ENCODE measurements around the gene COPS7B. TPM values are rescaled to one million over a fixed set of nuclear protein-coding genes. Genes with fewer than 3 reads are reported as not detected.

COPS7B gene
- total RNA-seq (2013; cell fraction: nucleolus; rRNA removed), result 55.7 and 60.4 TPM in 2 replicates
- 30.6 and 40.2 TPM in 2 replicates for total RNA-seq (2014; rRNA removed)
- total RNA-seq (2014; rRNA removed; fragmentation: Illumina TruSeq; extraction: Trizol), result 17.6 and 18.0 TPM in 2 replicates
- total RNA-seq (2021), result 37.1 and 40.6 TPM in 2 replicates
- polyA plus RNA-seq (2011; ENCODE audit: low read depth), result 21.9 TPM
- 46.6 and 58.8 TPM in 2 replicates for polyA plus RNA-seq (2011; rRNA removed)
- 60.4 and 61.3 TPM in 2 replicates for polyA plus RNA-seq (2011; cell fraction: cytosol; rRNA removed)
- 87.3 and 94.7 TPM in 2 replicates for polyA plus RNA-seq (2011; cell fraction: nucleus; rRNA removed)
- polyA plus RNA-seq (2012), result 23.0 and 28.6 TPM in 2 replicates
- polyA plus RNA-seq (2014; fragmentation: Illumina TruSeq; extraction: Trizol), result 28.5 and 39.0 TPM in 2 replicates
- 1 to 10 TPM; 6.3 to 9.6 TPM for polyA plus RNA-seq (2014; fragmentation: Nextera tagmentation; extraction: Ambion mirVana)
- 46.6 and 50.3 TPM in 2 replicates for polyA plus RNA-seq (2014; rRNA removed)
- 10 to 100 TPM; 42.8 to 44.1 TPM for polyA plus RNA-seq (2016; fragmentation: Nextera tagmentation; extraction: Ambion mirVana)
- polyA minus RNA-seq (2011; rRNA and poly(A)+ RNA removed), result 33.9 and 37.1 TPM in 2 replicates
- 17.0 and 17.6 TPM in 2 replicates for polyA minus RNA-seq (2011; cell fraction: cytosol; rRNA and poly(A)+ RNA removed)
- 18.7 and 28.3 TPM in 2 replicates for polyA minus RNA-seq (2011; cell fraction: nucleus; rRNA and poly(A)+ RNA removed)
- percentile 79 among the genes with signal in this experiment for Bru-seq, nascent RNA
- percentile 87 among the genes with signal in this experiment for BruChase-seq, experiment 1, labeled RNA remaining after a 6-hour chase
- percentile 86 among the genes with signal in this experiment for BruChase-seq, experiment 2, labeled RNA remaining after a 2-hour chase
- long read RNA-seq, experiment 1, transcript COPS7B-201 (7 exons, 2,544 nt), result major isoform, 54 of 70 reads
- long read RNA-seq, experiment 1, partial matches to known transcripts, result 0 of 70 reads
- long read RNA-seq, experiment 1, other reads (novel, unspliced or antisense), result 6 of 70 reads
- long read RNA-seq, experiment 2, transcript COPS7B-201 (7 exons, 2,544 nt), result major isoform, 17 of 28 reads
- long read RNA-seq, experiment 2, partial matches to known transcripts, result 0 of 28 reads
- long read RNA-seq, experiment 2, other reads (novel, unspliced or antisense), result 8 of 28 reads

DNA sequence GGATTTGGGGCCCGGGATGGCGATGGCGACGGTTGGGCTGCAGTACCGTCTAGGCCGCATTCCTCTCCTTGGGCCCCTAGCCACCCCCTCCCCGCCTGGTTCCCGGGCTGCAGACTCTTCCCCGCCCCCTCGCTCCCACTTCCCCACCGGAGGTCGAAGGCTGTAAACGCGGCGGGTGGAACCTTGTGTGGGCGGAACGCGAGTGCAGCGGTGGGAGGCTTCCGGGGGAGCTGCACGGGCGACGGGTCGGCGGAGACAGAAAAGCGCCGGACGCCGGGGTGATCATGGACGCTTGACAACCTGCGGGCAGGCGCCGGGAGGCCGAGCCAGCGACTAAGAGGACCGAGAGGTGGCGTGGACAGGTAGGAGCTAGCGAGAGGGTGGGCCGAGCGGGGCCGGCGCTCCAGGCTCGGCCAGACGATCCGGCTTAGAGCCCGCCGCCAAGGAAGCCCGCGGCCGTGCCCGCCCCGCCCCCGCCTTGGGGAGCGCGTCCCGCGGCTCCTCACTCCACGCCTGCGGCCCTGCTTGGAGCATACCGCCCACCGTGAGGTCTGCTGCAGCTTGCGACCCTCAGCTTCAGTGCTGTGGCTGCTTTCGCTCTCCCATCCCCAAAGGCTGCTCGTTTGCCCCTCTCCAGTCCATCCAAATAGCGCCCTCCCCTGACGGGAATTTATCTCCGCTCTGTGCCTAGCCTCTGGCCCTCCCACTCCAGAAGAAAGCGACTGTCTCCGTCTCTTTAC lies at the start of gene COPS7B:
Gene COPS7B, plus strand, starts transcription at position 269 of the 740 bp plus-strand sequence. CDS start 2,126 bp downstream, outside the sequence.
- BruUV-seq (replicated peaks), result no TSS peak
- peak within 1 kb of the TSS; percentile 68 for H3K9ac ChIP-seq (ENCODE audit: control insufficient read depth, insufficient read depth, low read length)
- ATAC-seq (peak; percentile 83), FAIRE-seq (no peak), DNase-seq (ENCODE audit: low read depth, low spot score) (peak; percentile 35)
- no peaks in the 10 kb centered on the region for H4K20me1 ChIP-seq (ENCODE audit: control insufficient read depth, insufficient read depth)
- H3K9me3 ChIP-seq (replicated peaks; ENCODE audit: control insufficient read depth, insufficient read depth, low read length), result no peaks in the 10 kb centered on the region
- peak within 1 kb of the TSS; percentile 71 for H3K27ac ChIP-seq (ENCODE audit: control insufficient read depth, insufficient read depth)
- H2AFZ ChIP-seq (ENCODE audit: control insufficient read depth, low read depth, low read length), result peak within 1 kb of the TSS; percentile 86
- 3% methylated on average over 51 of the region's 69 CpGs for WGBS (ENCODE audit: insufficient coverage, insufficient replicate concordance, low lambda C conversion rate, missing lambda C conversion rate)
- H3K27me3 ChIP-seq (replicated peaks in 1 of 2; ENCODE audit: control insufficient read depth in 2 of 2, insufficient read depth in 2 of 2, low read length in 1 of 2), result no peaks in the 10 kb centered on the region
- H3K36me3 ChIP-seq (ENCODE audit: control insufficient read depth in 2 of 2, insufficient read depth in 2 of 2, low read length in 1 of 2), result peaks cover 0 to 2% of the 10 kb centered on the region in 2 experiments; a peak in 2 of 4 replicates
- in situ Hi-C loops (cut with MboI) (no loop called here), intact Hi-C loops (cut with micrococcal nuclease; ENCODE audit: unreplicated experiment) (no loop called here)
- ChIA-PET POLR2A (interaction anchor here (0.6 to 2.0 kb wide), 6 partner anchors 17 to 174 kb away, joined by 3 to 6 read pairs (median 4); no protein-coding TSS in a partner anchor), RAD21 (ENCODE audit: unreplicated experiment) (interaction anchor here (0.8 to 3.4 kb wide), 11 partner anchors 14 to 173 kb away, joined by 3 to 20 read pairs (median 7); no protein-coding TSS in a partner anchor), CTCF (interaction anchor here (1.3 to 3.4 kb wide), 8 partner anchors 10 to 173 kb away, joined by 3 to 31 read pairs (median 8); no protein-coding TSS in a partner anchor), SMC1A (ENCODE audit: uncharacterized antibody, unreplicated experiment) (interaction anchor here (1.0 to 3.2 kb wide), 5 partner anchors 10 to 111 kb away, joined by 4 to 20 read pairs (median 8); no protein-coding TSS in a partner anchor)
- peak within 1 kb of the TSS; percentile 91 for H3K4me3 ChIP-seq
- H3K4me2 ChIP-seq (ENCODE audit: control insufficient read depth, insufficient read depth), result peak within 1 kb of the TSS; percentile 90
- peaks cover 13% of the 10 kb centered on the region for H3K4me1 ChIP-seq (ENCODE audit: control insufficient read depth, insufficient read depth, low read length)
- H3K79me2 ChIP-seq (ENCODE audit: control insufficient read depth, insufficient read depth, low read length), result peaks cover 39% of the 10 kb centered on the region
- TF ChIP-seq, protein P1, sequence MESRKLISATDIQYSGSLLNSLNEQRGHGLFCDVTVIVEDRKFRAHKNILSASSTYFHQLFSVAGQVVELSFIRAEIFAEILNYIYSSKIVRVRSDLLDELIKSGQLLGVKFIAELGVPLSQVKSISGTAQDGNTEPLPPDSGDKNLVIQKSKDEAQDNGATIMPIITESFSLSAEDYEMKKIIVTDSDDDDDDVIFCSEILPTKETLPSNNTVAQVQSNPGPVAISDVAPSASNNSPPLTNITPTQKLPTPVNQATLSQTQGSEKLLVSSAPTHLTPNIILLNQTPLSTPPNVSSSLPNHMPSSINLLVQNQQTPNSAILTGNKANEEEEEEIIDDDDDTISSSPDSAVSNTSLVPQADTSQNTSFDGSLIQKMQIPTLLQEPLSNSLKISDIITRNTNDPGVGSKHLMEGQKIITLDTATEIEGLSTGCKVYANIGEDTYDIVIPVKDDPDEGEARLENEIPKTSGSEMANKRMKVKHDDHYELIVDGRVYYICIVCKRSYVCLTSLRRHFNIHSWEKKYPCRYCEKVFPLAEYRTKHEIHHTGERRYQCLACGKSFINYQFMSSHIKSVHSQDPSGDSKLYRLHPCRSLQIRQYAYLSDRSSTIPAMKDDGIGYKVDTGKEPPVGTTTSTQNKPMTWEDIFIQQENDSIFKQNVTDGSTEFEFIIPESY (IDR thresholded peaks at IDR 0.05), result no peak
- TF ChIP-seq POU2F2 (IDR thresholded peaks at IDR 0.05; ENCODE audit: borderline replicate concordance, low read depth, low read length) (peak; percentile 87), RCOR1 (conservative IDR thresholded peaks at IDR 0.05; ENCODE audit: low read depth, low read length) (0 out of 2 replicates have a peak, but pooled peaks have one; percentile 68), ASH2L (IDR thresholded peaks at IDR 0.05; ENCODE audit: borderline replicate concordance, low read depth) (peak; percentile 95; the same call in 1 of the 2 replicates), ZSCAN29 (IDR thresholded peaks at IDR 0.05) (peak; percentile 83; the same call in 1 of the 2 replicates), CHD1 (IDR thresholded peaks at IDR 0.05; ENCODE audit: low read depth, low read length) (no peak; the same call in 1 of the 2 replicates)
- TF ChIP-seq, protein P2, sequence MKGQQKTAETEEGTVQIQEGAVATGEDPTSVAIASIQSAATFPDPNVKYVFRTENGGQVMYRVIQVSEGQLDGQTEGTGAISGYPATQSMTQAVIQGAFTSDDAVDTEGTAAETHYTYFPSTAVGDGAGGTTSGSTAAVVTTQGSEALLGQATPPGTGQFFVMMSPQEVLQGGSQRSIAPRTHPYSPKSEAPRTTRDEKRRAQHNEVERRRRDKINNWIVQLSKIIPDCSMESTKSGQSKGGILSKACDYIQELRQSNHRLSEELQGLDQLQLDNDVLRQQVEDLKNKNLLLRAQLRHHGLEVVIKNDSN (IDR thresholded peaks at IDR 0.05; ENCODE audit: borderline replicate concordance, extremely low read length, insufficient read depth, low read depth, low read length), result peak; percentile 47
- TF ChIP-seq, protein P3, sequence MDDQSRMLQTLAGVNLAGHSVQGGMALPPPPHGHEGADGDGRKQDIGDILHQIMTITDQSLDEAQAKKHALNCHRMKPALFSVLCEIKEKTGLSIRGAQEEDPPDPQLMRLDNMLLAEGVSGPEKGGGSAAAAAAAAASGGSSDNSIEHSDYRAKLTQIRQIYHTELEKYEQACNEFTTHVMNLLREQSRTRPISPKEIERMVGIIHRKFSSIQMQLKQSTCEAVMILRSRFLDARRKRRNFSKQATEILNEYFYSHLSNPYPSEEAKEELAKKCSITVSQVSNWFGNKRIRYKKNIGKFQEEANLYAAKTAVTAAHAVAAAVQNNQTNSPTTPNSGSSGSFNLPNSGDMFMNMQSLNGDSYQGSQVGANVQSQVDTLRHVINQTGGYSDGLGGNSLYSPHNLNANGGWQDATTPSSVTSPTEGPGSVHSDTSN (IDR thresholded peaks at IDR 0.05; ENCODE audit: insufficient replicate concordance, low read depth, low read length), result peak; percentile 34
- TF ChIP-seq, protein P4, sequence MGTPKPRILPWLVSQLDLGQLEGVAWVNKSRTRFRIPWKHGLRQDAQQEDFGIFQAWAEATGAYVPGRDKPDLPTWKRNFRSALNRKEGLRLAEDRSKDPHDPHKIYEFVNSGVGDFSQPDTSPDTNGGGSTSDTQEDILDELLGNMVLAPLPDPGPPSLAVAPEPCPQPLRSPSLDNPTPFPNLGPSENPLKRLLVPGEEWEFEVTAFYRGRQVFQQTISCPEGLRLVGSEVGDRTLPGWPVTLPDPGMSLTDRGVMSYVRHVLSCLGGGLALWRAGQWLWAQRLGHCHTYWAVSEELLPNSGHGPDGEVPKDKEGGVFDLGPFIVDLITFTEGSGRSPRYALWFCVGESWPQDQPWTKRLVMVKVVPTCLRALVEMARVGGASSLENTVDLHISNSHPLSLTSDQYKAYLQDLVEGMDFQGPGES (IDR thresholded peaks at IDR 0.05), result peak; percentile 49; the same call in 1 of the 2 replicates

Data from GM12878 (cell line).